Measurements from ENCODE around the gene URB2.
"Not testable (repeated sequence)": the region's sequence is repeated elsewhere in the genome, so short reads cannot be mapped to it uniquely, and the experiment has no call there.

URB2 gene

DNA sequence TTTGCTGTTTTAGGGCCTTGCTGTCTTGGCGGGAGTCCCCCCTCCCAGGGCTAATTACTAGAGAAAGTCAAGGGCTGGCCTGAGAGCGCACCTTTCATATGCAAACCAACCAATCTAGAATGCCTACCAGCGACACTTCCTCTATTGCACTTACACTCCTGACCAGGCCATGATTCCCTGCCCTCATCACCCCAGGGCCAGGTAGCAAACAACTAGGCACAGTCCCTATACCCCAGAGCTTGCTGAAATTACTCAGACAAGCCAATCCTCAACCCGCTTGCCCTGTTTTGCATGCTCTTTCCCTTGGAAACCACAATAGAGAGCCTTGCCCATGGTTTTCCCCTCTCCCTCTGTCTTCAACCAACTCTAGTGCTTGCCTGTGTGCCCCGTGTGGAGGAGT, 70.3 kb downstream of the URB2 start:
- no peak for DNase-seq

DNA sequence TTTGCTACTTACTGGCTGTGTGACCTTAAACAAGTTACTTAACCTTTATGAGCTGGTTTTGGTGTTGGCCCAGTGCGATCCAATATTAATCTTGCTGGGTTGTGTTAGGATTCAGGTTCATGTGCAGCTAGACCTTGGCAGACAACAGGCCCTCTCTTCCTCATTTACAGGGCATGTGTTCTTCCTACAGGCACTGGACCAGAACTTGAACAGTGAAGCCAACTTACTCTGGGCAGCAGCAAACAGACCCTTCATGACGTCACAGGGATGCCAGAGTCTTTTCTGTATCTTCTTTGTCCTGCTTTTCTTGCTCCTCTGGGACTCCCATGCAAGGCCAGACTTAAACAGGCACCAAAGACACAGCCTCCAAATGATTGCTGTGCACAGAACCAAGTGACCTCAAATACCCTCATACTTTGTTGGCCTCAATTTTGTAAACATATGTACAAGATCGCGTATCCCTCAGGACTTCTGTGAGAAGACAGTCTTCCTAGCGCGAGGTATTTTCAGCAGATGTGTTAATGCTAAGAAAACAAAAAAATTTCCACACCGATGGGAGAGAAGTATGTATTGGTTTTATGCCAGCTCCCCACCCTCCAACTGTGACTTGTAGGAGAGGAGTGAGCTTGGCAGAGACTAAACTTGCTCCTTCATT, 73.7 kb downstream of the URB2 start:
- DNase-seq, result no peak

DNA sequence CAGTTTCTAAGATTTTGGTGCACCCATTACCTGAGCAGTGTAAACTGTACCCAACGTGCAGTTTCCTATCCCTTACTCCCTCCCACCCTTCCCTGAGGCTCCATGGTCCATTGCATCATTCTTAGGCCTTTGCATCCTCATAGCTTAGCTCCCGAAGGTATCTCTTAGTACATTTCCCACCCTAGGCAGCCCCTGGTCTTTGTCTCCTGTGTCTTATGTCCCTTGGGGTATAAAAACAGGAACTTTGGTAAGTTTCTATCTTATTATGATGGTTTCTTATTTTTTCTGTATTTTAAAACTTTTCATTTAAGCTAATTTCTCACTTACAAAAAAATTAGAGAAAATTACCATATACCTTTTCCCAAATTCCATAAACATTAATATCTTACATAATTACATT, 78.1 kb downstream of the URB2 start:
- DNase-seq, result no peak

GRCh38 chr1:229705152-229705551, 79.1 kb downstream of the URB2 start:
- DNase-seq, result not testable (repeated sequence)

GRCh38 chr1:229707127-229707526, 81.1 kb downstream of the URB2 start:
- DNase-seq, result not testable (repeated sequence)

DNA sequence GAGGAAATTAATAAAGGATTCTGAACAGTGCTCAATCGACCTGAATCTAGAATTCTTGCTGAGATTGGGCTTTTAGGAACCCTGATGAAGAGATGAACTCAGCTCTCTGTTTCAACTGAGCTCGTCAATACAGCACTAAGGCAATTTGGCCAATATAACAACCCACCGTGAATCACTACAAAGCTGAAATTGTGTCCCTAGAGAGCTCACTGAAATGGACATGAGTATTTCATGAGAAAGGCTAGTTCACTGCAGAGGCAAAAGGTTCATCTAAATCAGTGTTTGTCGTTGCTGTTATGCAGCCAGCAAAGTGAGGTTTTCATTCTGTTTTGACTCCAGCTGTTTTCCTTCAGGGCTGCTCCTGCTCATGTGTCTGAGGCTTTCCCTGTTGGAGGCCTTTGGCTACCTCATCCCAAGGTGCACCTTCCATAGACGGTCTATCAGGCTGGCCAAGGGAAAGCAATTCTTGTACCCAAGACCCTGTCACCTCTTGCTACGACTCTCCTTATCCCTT, 83.5 kb downstream of the URB2 start:
- DNase-seq, result no peak

All from T1000 (cell line).